ENCODE data around the gene MACROD1.

The MACROD1 gene

GRCh38 chr11:64023712-64024710 is 141.9 kb downstream of the MACROD1 start:
- DNase-seq (ENCODE audit: low read depth) = no peak
- H3K4me3 ChIP-seq (ENCODE audit: control insufficient read depth, low read depth, low read length) = no peak overlapping the region
- no peak for TF ChIP-seq CTCF (conservative IDR thresholded peaks at IDR 0.05; ENCODE audit: control insufficient read depth, insufficient read depth, low read depth, low read length)

- no peak overlapping the region for H3K4me3 ChIP-seq (ENCODE audit: control insufficient read depth, low read depth, low read length)
- DNase-seq (ENCODE audit: low read depth) = no peak
- no peak for TF ChIP-seq CTCF (conservative IDR thresholded peaks at IDR 0.05; ENCODE audit: control insufficient read depth, insufficient read depth, low read depth, low read length)
Measured at GRCh38 chr11:64022125-64022784, 143.7 kb downstream of the MACROD1 start.

- TF ChIP-seq CTCF (conservative IDR thresholded peaks at IDR 0.05; ENCODE audit: control insufficient read depth, insufficient read depth, low read depth, low read length) = no peak
- H3K4me3 ChIP-seq (ENCODE audit: control insufficient read depth, low read depth, low read length) = no peak overlapping the region
- DNase-seq (ENCODE audit: low read depth) = no peak
Measured at GRCh38 chr11:64021757-64022093, 144.2 kb downstream of the MACROD1 start.

- H3K4me3 ChIP-seq (ENCODE audit: control insufficient read depth, low read depth, low read length) = no peak overlapping the region
- DNase-seq (ENCODE audit: low read depth) = no peak
- no peak for TF ChIP-seq CTCF (conservative IDR thresholded peaks at IDR 0.05; ENCODE audit: control insufficient read depth, insufficient read depth, low read depth, low read length)
Measured at GRCh38 chr11:64020976-64021756, 144.7 kb downstream of the MACROD1 start.

- H3K4me3 ChIP-seq (ENCODE audit: control insufficient read depth, low read depth, low read length) = no peak overlapping the region
- TF ChIP-seq CTCF (conservative IDR thresholded peaks at IDR 0.05; ENCODE audit: control insufficient read depth, insufficient read depth, low read depth, low read length) = no peak
Measured at GRCh38 chr11:64019106-64020037, 146.5 kb downstream of the MACROD1 start.

More at GRCh38 chr11:64019106-64020037, 146.5 kb downstream of the MACROD1 start:
- DNase-seq (ENCODE audit: low read depth) = no peak

Data from fibroblast of mammary gland (primary cell).